KMS-11 (cell line): ENCODE measurements around the gene CACNB2.

Source experiments
- H2AFZ ChIP-seq: fragments of 200-600 bp; sonication (generic); 2 replicates; pipeline ENCODE4 v1.6.1; 2016; ENCODE audit warnings: antibody characterized with exemption, mixed run types, low read depth
- H3K27ac ChIP-seq: fragments of 200-600 bp; sonication (generic); 2 replicates; pipeline ENCODE4 v1.6.1; 2016; ENCODE audit warnings: mild to moderate bottlenecking, mixed run types
- H3K27me3 ChIP-seq: fragments of 200-600 bp; sonication (generic); 2 replicates; pipeline ENCODE4 v1.6.1; 2017; ENCODE audit warnings: mild to moderate bottlenecking, low read depth, mixed run types, moderate library complexity; ENCODE audit not compliant: insufficient read depth
- H3K36me3 ChIP-seq: fragments of 200-600 bp; sonication (generic); 2 replicates; pipeline ENCODE4 v1.6.1; 2017; ENCODE audit warnings: mild to moderate bottlenecking, mixed run types; ENCODE audit not compliant: insufficient read depth
- H3K4me1 ChIP-seq: fragments of 200-600 bp; sonication (generic); 2 replicates; pipeline ENCODE4 v1.6.1; 2016; ENCODE audit warnings: mild to moderate bottlenecking, low read depth, mixed run types; ENCODE audit not compliant: poor library complexity, severe bottlenecking
- H3K4me2 ChIP-seq: fragments of 200-600 bp; sonication (generic); 2 replicates; pipeline ENCODE4 v1.7.0; 2016; ENCODE audit warnings: mild to moderate bottlenecking, mixed run types
- H3K4me3 ChIP-seq: fragments of 200-600 bp; sonication (generic); IDR thresholded peaks from 2 replicates; pipeline ENCODE4 v1.6.1; 2017; ENCODE audit warnings: low read depth, low read length, mixed read lengths; ENCODE audit not compliant: insufficient read depth
- H3K79me2 ChIP-seq: fragments of 200-600 bp; sonication (generic); 2 replicates; pipeline ENCODE4 v1.6.1; 2016; ENCODE audit warnings: low read depth, mixed run types; ENCODE audit not compliant: insufficient read depth
- H3K9ac ChIP-seq: fragments of 200-600 bp; sonication (generic); 2 replicates; pipeline ENCODE4 v1.6.1; 2016; ENCODE audit warnings: mild to moderate bottlenecking, mixed run types
- H4K20me1 ChIP-seq: fragments of 200-600 bp; sonication (generic); 2 replicates; pipeline ENCODE4 v1.6.1; 2016; ENCODE audit warnings: mild to moderate bottlenecking, mixed run types; ENCODE audit not compliant: insufficient read depth
- TF ChIP-seq, protein P1 (sequence below): fragments of 200-600 bp; sonication (generic); conservative IDR thresholded peaks from 2 replicates; pipeline ENCODE4 v1.6.1; 2017; ENCODE audit warnings: low read depth, mild to moderate bottlenecking, antibody characterized with exemption, low read length, moderate library complexity, mixed read lengths

Gene CACNB2

DNA sequence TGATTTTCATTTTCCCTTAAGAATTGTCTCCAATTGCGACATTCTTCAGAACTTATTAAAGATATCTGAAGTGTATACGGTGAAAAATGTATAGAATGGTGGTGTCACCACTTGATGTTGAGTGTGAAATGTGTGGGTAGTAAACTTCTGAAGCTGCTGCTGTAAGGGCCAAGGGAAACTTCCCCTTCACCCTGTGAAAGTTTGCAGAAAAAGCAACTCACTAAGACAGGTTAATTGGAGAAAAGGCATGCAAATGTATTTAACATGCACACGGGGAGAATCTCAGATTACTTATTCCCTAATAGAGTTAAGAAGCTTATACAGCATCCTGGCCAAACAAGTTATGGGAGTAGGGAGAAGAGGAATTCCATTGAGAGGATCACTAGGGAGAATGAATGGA is 338.1 kb downstream of the CACNB2 start:
- Histone ChIP-seq H3K27ac (no peak overlapping the region), H3K4me1 (no peaks in the 10 kb centered on the region), H3K4me3 (no peak overlapping the region), H3K27me3 (no peaks in the 10 kb centered on the region), H3K36me3 (no peaks in the 10 kb centered on the region), H3K4me2 (no peak overlapping the region), H4K20me1 (no peaks in the 10 kb centered on the region), H3K9ac (no peak overlapping the region), H2AFZ (no peak overlapping the region), H3K79me2 (no peaks in the 10 kb centered on the region)
- TF ChIP-seq, protein P1, sequence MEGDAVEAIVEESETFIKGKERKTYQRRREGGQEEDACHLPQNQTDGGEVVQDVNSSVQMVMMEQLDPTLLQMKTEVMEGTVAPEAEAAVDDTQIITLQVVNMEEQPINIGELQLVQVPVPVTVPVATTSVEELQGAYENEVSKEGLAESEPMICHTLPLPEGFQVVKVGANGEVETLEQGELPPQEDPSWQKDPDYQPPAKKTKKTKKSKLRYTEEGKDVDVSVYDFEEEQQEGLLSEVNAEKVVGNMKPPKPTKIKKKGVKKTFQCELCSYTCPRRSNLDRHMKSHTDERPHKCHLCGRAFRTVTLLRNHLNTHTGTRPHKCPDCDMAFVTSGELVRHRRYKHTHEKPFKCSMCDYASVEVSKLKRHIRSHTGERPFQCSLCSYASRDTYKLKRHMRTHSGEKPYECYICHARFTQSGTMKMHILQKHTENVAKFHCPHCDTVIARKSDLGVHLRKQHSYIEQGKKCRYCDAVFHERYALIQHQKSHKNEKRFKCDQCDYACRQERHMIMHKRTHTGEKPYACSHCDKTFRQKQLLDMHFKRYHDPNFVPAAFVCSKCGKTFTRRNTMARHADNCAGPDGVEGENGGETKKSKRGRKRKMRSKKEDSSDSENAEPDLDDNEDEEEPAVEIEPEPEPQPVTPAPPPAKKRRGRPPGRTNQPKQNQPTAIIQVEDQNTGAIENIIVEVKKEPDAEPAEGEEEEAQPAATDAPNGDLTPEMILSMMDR, result no peak

DNA sequence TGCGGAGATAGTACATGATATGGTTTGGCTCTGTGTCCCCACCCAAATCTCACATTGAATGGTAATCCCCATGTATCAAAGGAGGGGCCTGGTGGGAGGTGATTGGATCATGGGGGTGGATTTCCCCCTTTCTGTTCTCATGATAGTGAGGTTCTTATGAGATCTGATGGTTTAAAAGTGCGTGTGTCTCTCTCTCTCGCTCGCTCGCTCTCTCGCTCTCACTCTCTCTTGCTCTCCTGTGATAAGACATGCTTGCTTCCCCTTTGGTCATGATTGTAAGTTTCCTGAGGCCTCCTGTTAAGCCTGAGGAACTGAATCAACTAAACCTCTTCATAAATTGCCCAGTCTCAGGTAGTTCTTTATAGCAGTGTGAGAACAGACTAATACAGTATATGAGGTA is 339.3 kb downstream of the CACNB2 start:
- Histone ChIP-seq H4K20me1 (no peaks in the 10 kb centered on the region), H3K79me2 (no peaks in the 10 kb centered on the region), H3K4me2 (no peak overlapping the region), H3K9ac (no peak overlapping the region), H3K4me1 (no peaks in the 10 kb centered on the region), H3K4me3 (no peak overlapping the region), H2AFZ (no peak overlapping the region), H3K27ac (no peak overlapping the region), H3K36me3 (no peaks in the 10 kb centered on the region), H3K27me3 (no peaks in the 10 kb centered on the region)
- TF ChIP-seq, protein P1, result no peak

DNA sequence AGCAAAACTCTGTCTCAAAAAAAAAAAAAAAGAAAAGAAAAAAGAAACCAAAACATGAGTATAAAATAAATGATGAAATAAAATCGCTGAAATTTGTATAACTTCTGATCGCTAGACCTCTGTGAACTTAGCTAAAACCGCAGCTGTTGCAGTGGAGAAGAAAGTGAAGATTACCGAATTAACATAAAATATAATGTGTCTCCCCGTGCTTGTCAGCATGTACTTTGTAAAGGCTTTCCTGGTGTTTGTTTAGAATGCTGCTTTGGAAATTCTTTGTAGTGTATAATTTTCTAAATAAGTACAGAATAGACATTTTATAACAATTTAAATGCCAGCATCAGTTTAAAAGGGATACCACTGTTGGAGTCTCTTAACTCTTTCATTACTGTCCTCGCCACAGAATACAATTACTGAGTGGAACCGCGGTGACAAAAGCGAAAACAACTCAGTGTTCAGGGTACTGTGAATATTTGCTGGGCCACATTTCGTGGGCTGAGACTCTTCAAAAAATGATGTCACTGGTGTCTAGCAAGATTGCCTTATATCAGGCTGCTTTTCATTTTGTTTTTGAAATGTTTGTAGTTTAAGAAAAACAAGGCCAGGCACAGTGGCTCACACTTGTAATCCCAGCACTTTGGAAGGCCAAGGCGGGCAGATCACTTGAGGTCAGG is 343.4 kb downstream of the CACNB2 start:
- H3K4me2 ChIP-seq, result no peak overlapping the region

GRCh38 chr10:18486438-18486837 is 346.2 kb downstream of the CACNB2 start:
- Histone ChIP-seq H3K27ac (no peak overlapping the region), H2AFZ (no peak overlapping the region)

More for the DNA sequence above, 343.4 kb downstream of the CACNB2 start:
- no peaks in the 10 kb centered on the region for H3K79me2 ChIP-seq
- no peak overlapping the region for H3K4me3 ChIP-seq
- H3K9ac ChIP-seq, result no peak overlapping the region
- no peaks in the 10 kb centered on the region for H3K36me3 ChIP-seq
- no peak overlapping the region for H3K27ac ChIP-seq
- H2AFZ ChIP-seq, result no peak overlapping the region
- no peaks in the 10 kb centered on the region for H4K20me1 ChIP-seq
- H3K27me3 ChIP-seq, result no peaks in the 10 kb centered on the region
- TF ChIP-seq, protein P1, result no peak
- no peaks in the 10 kb centered on the region for H3K4me1 ChIP-seq

More at GRCh38 chr10:18486438-18486837, 346.2 kb downstream of the CACNB2 start:
- Histone ChIP-seq H3K4me2 (no peak overlapping the region), H3K4me1 (no peaks in the 10 kb centered on the region), H4K20me1 (no peaks in the 10 kb centered on the region), H3K4me3 (no peak overlapping the region), H3K36me3 (no peaks in the 10 kb centered on the region), H3K27me3 (no peaks in the 10 kb centered on the region), H3K79me2 (no peaks in the 10 kb centered on the region), H3K9ac (no peak overlapping the region)
- TF ChIP-seq, protein P1, result no peak
